GM12801 (cell line): Measurements from ENCODE around the gene PELI2.

ENCODE experiments used
- CTCF ChIP-seq: IDR thresholded peaks from one replicate; pipeline ENCODE4 v1.5.1; 2011; ENCODE audit warnings: control low read depth; ENCODE audit not compliant: insufficient read length; ENCODE audit errors: extremely low read depth

Gene PELI2

DNA sequence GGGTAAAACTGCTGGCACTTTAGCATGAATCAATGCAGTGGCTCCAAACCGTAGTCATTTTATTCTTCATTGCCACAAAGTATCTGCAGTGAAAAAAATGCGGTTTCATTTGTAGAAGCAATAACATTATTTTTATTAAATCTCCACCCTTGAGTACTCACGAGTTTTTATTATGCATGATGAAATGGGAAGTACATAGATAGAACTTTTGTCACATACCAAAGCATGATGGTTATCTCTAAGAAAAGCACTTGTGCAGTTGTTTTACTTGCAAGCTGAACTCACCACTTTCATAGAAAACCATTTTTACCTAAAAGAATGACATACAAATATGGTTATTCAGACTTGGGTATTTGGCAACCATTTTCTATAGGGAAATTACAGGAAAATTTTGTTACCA lies 90.3 kb downstream of the PELI2 start:
- TF ChIP-seq CTCF, result no peak

DNA sequence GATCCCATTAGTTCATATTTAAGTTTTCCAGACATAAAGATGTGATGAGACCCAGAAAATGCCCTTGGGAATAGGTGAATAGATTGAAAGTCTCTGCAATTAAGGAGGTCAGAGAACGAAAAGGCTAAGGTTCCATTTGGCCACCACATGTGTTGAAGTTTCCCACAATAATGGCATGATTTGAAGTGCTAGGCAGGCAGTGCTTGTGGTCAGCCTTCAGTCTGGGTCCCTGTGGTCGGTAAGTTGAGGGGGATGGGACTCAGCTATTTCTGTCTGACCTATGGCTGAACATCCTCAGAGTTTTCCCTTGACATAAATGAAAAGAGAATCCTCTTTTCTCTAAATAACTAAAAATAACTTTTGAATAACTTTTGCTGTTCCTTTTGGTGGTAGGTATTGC lies 92.4 kb downstream of the PELI2 start:
- TF ChIP-seq CTCF, result no peak

- TF ChIP-seq CTCF, result no peak
Measured at GRCh38 chr14:56211084-56211483, 92.9 kb downstream of the PELI2 start.

- TF ChIP-seq CTCF, result no peak
Measured at GRCh38 chr14:56211844-56212243, 93.6 kb downstream of the PELI2 start.

DNA sequence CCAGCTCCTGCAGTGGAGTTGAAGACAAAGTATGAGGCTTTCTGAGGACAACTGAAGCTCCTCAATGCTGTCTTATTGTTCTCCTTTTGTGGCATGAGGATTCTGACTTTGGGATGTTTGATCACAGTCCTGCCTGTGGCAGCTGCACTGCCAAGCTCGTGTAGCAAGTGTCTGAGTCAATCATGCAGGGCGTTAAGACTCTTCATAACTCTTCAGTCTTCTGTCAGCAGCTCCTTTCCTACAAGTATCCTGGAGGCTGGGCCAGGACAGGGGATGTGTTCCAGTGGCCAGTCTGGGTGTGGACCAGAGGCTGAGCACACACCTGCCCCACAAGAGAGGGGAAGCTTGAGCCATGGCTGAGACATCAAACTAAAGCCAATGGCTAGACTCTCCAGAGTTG lies 94.3 kb downstream of the PELI2 start:
- no peak for TF ChIP-seq CTCF

DNA sequence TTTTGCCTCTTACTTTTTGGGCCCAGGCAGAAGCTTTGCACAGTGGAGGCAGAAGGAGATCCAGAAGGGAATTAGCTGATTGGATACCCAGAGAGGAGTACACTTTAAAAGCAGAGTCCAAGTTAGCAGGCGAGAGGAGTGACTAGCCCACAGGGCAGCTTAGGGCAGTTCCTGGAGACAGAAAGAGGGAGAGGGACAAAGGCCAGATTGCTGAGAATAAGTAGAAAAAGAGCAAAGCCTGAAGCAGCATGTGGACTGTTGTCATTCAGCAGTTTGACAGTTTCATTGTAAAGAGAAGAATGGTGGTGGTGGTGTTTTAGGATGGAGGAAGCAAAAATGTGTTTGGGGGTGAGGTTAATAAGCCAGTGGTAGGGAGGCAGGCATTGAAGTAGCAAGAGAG lies 95.1 kb downstream of the PELI2 start:
- no peak for TF ChIP-seq CTCF

- no peak for TF ChIP-seq CTCF
Measured at GRCh38 chr14:56215180-56215579, 97.0 kb downstream of the PELI2 start.
